ENCODE results near the gene OSMR.

GRCh38 chr5:38809388-38810359 is 36.1 kb upstream of the OSMR start:
- no peak for TF ChIP-seq POLR2A (IDR thresholded peaks at IDR 0.05; ENCODE audit: low read depth, low read length)
- TF ChIP-seq POLR2AphosphoS5 (IDR thresholded peaks at IDR 0.05; ENCODE audit: low read depth, low read length), result no peak
- no peak for TF ChIP-seq TAF1 (IDR thresholded peaks at IDR 0.05; ENCODE audit: borderline replicate concordance, low read depth, low read length)
